Caco-2 (cell line): Measurements from ENCODE around the gene CTNNA2. TPM values are rescaled to one million over a fixed set of nuclear protein-coding genes. Genes with fewer than 3 reads are reported as not detected.

Experiments used
- BruUV-seq: library from RNA; stranded (reverse); fragments of 400-500 nt; replicated peaks from 2 replicates; lab custom pipeline; 2021; lab: Mats Ljungman, UMichigan
- CTCF ChIA-PET: fragments of 300-600 bp; sonication (Branson Sonifier 250); formaldehyde crosslinking; loops from one replicate; lab custom pipeline; 2022; ENCODE audit warnings: antibody characterized with exemption; lab: Charles Lee
- POLR2A ChIA-PET: fragments of 300-600 bp; sonication (Branson Sonifier 250); formaldehyde crosslinking; loops from one replicate; lab custom pipeline; 2022; ENCODE audit warnings: antibody characterized with exemption; lab: Charles Lee
- DNase-seq, 2 experiments: peaks; one replicate each; pipeline versions ENCODE4 v3.0.0 to v3.0.0-alpha.2; 2020 to 2022
- H3K27me3 ChIP-seq: replicated peaks from 2 replicates; pipeline ENCODE4 v1.6.0; 2011; ENCODE audit warnings: low read length; ENCODE audit not compliant: control insufficient read depth, insufficient read depth
- H3K36me3 ChIP-seq: 2 replicates; pipeline ENCODE4 v1.5.1; 2011; ENCODE audit warnings: low read length; ENCODE audit not compliant: control insufficient read depth, insufficient read depth
- H3K4me1 ChIP-seq: fragments of 250-450 bp; sonication (Bioruptor Pico); 2 replicates; pipeline ENCODE4 v1.5.1; 2020; ENCODE audit warnings: mild to moderate bottlenecking
- H3K4me3 ChIP-seq: 2 replicates; pipeline ENCODE4 v1.5.1; 2011; ENCODE audit warnings: low read depth, mild to moderate bottlenecking, control low read depth, low read length
- H3K9me3 ChIP-seq: fragments of 250-450 bp; sonication (Bioruptor Pico); 2 replicates; pipeline ENCODE4 v1.5.1; 2020; ENCODE audit warnings: mild to moderate bottlenecking, moderate library complexity
- H3K27ac Mint-ChIP-seq: one replicate; pipeline ENCODE4 v1.8.0; 2022; ENCODE audit warnings: mixed read lengths; ENCODE audit not compliant: unreplicated experiment
- H3K27me3 Mint-ChIP-seq: one replicate; pipeline ENCODE4 v1.8.0; 2022; ENCODE audit warnings: mixed read lengths; ENCODE audit not compliant: insufficient read depth, unreplicated experiment
- H3K36me3 Mint-ChIP-seq: one replicate; pipeline ENCODE4 v1.8.0; 2022; ENCODE audit warnings: mild to moderate bottlenecking, mixed read lengths; ENCODE audit not compliant: insufficient read depth, unreplicated experiment
- H3K4me1 Mint-ChIP-seq: one replicate; pipeline ENCODE4 v1.8.0; 2022; ENCODE audit warnings: low read depth, mixed read lengths; ENCODE audit not compliant: unreplicated experiment
- H3K4me3 Mint-ChIP-seq: one replicate; pipeline ENCODE4 v1.8.0; 2022; ENCODE audit warnings: mild to moderate bottlenecking, moderate library complexity, mixed read lengths; ENCODE audit not compliant: unreplicated experiment
- H3K9me3 Mint-ChIP-seq: one replicate; pipeline ENCODE4 v1.8.0; 2022; ENCODE audit warnings: mixed read lengths; ENCODE audit not compliant: unreplicated experiment
- CTCF ChIP-seq, 2 experiments: fragments of 200-600 bp in 1 of 2; IDR thresholded peaks; 1 replicate in 1 of 2; 2 replicates in 1 of 2; pipeline versions ENCODE4 v1.5.1 to v1.8.0; 2011 to 2022; ENCODE audit warnings: antibody characterized with exemption in 1 of 2, control low read depth in 1 of 2, inconsistent platforms in 1 of 2, low read depth in 1 of 2, low read length in 1 of 2, mild to moderate bottlenecking in 1 of 2, moderate library complexity in 1 of 2; ENCODE audit not compliant: insufficient read depth in 1 of 2, severe bottlenecking in 1 of 2, unreplicated experiment in 1 of 2
- intact Hi-C: fragments of 100-400 bp; cut with micrococcal nuclease; formaldehyde crosslinking; loops from one replicate; pipeline ENCODE4 v1.10.0; 2022; ENCODE audit not compliant: unreplicated experiment
- total RNA-seq: library from RNA; stranded (reverse); gene quantifications from 2 replicates; pipeline ENCODE4 v1.2.3, GENCODE V29; 2022

The CTNNA2 gene
- total RNA-seq, 1 experiment from 2014 or later: not detected

- no TSS peak for BruUV-seq
- H3K27ac Mint-ChIP-seq: no peak overlapping the region
- peak in 1 of 2 experiments; percentile 3 for DNase-seq
- TF ChIP-seq CTCF (IDR thresholded peaks at IDR 0.05; ENCODE audit: insufficient read depth in 1 of 2, low read depth in 1 of 2, low read length in 1 of 2, severe bottlenecking in 1 of 2, unreplicated experiment in 1 of 2): peak; percentile 20 to 38
- CTCF ChIA-PET: interaction anchor here (0.6 to 1.2 kb wide), 3 partner anchors 173 to 959 kb away, joined by 3 to 11 read pairs (median 3); no protein-coding TSS in a partner anchor
- Histone ChIP-seq H3K36me3 (no peaks in the 10 kb centered on the region; the same call in 1 of the 2 replicates), H3K4me1 (no peaks in the 10 kb centered on the region), H3K27me3 (no peaks in the 10 kb centered on the region), H3K4me3 (no peak overlapping the region), H3K9me3 (no peaks in the 10 kb centered on the region)
- H3K4me3 Mint-ChIP-seq: no peak overlapping the region
- H3K4me1 Mint-ChIP-seq: no peaks in the 10 kb centered on the region
- intact Hi-C loops: loop anchor here (1.0 kb wide), 1 partner anchor 173 kb away; no protein-coding TSS in a partner anchor
- H3K27me3 Mint-ChIP-seq: peaks cover 1% of the 10 kb centered on the region
- POLR2A ChIA-PET: no interaction called here
- no peaks in the 10 kb centered on the region for H3K36me3 Mint-ChIP-seq
- no peaks in the 10 kb centered on the region for H3K9me3 Mint-ChIP-seq
Observed at GRCh38 chr2:80326214-80326613, 813.4 kb downstream of the CTNNA2 start.

GRCh38 chr2:80326861-80327260, 814.0 kb downstream of the CTNNA2 start:
- Mint-ChIP-seq H3K27me3 (no peaks in the 10 kb centered on the region), H3K4me1 (no peaks in the 10 kb centered on the region), H3K4me3 (no peak overlapping the region), H3K36me3 (no peaks in the 10 kb centered on the region), H3K9me3 (no peaks in the 10 kb centered on the region), H3K27ac (no peak overlapping the region)
- Histone ChIP-seq H3K36me3 (no peaks in the 10 kb centered on the region; the same call in 1 of the 2 replicates), H3K4me1 (no peaks in the 10 kb centered on the region), H3K9me3 (no peaks in the 10 kb centered on the region), H3K4me3 (no peak overlapping the region), H3K27me3 (no peaks in the 10 kb centered on the region)
- DNase-seq: no peak
- POLR2A ChIA-PET: no interaction called here
- intact Hi-C loops: loop anchor here (1.0 kb wide), 1 partner anchor 172 kb away; no protein-coding TSS in a partner anchor
- TF ChIP-seq CTCF (IDR thresholded peaks at IDR 0.05; ENCODE audit: insufficient read depth in 1 of 2, low read depth in 1 of 2, low read length in 1 of 2, severe bottlenecking in 1 of 2, unreplicated experiment in 1 of 2): no peak
- CTCF ChIA-PET: interaction anchor here (1.2 to 1.3 kb wide), 2 partner anchors 172 to 174 kb away, joined by 3 read pairs; no protein-coding TSS in a partner anchor
- no TSS peak for BruUV-seq

GRCh38 chr2:80328159-80328571, 815.3 kb downstream of the CTNNA2 start:
- no peak for TF ChIP-seq CTCF (IDR thresholded peaks at IDR 0.05; ENCODE audit: insufficient read depth in 1 of 2, low read depth in 1 of 2, low read length in 1 of 2, severe bottlenecking in 1 of 2, unreplicated experiment in 1 of 2)
- no peaks in the 10 kb centered on the region for H3K36me3 Mint-ChIP-seq
- intact Hi-C loops: no loop called here
- ChIA-PET POLR2A (no interaction called here), CTCF (interaction anchor here (1.3 kb wide), 1 partner anchor 171 kb away, joined by 3 read pairs; no protein-coding TSS in a partner anchor)
- no TSS peak for BruUV-seq
- no peak overlapping the region for H3K27ac Mint-ChIP-seq
- H3K27me3 Mint-ChIP-seq: no peaks in the 10 kb centered on the region
- H3K4me3 Mint-ChIP-seq: no peak overlapping the region
- H3K4me3 ChIP-seq: no peak overlapping the region
- H3K9me3 Mint-ChIP-seq: no peaks in the 10 kb centered on the region
- no peaks in the 10 kb centered on the region for H3K27me3 ChIP-seq
- DNase-seq: no peak
- H3K36me3 ChIP-seq: no peaks in the 10 kb centered on the region; the same call in 1 of the 2 replicates
- H3K9me3 ChIP-seq: no peaks in the 10 kb centered on the region
- H3K4me1 ChIP-seq: no peaks in the 10 kb centered on the region
- no peaks in the 10 kb centered on the region for H3K4me1 Mint-ChIP-seq
